GM12874 (cell line): ENCODE data around the gene TRAPPC11.

Experiments
- CTCF ChIP-seq: IDR thresholded peaks from 2 replicates; pipeline ENCODE4 v1.5.1; 2011; ENCODE audit warnings: low read depth, mild to moderate bottlenecking, control low read depth, low read length, moderate library complexity; ENCODE audit not compliant: insufficient read depth

The TRAPPC11 gene

GRCh38 chr4:183691897-183692296 lies 32.8 kb downstream of the TRAPPC11 start:
- TF ChIP-seq CTCF = no peak

GRCh38 chr4:183698909-183699308 lies 39.8 kb downstream of the TRAPPC11 start:
- no peak for TF ChIP-seq CTCF

- TF ChIP-seq CTCF = no peak
Observed at GRCh38 chr4:183700407-183700806, 41.3 kb downstream of the TRAPPC11 start.

- TF ChIP-seq CTCF = no peak
Observed at GRCh38 chr4:183702492-183702891, 43.4 kb downstream of the TRAPPC11 start.

- TF ChIP-seq CTCF = no peak
Observed at GRCh38 chr4:183714626-183715025, 55.5 kb downstream of the TRAPPC11 start.

- no peak for TF ChIP-seq CTCF
Observed at GRCh38 chr4:183716302-183716701, 57.2 kb downstream of the TRAPPC11 start.

GRCh38 chr4:183718876-183719275 lies 59.8 kb downstream of the TRAPPC11 start:
- no peak for TF ChIP-seq CTCF
